Glomerular visceral epithelial cell (primary cell): ENCODE measurements around the gene SNX15.

Source experiments
- DNase-seq: peaks from one replicate; pipeline ENCODE4 v3.0.0-alpha.2; 2016; ENCODE audit errors: extremely low spot score

SNX15 gene

DNA sequence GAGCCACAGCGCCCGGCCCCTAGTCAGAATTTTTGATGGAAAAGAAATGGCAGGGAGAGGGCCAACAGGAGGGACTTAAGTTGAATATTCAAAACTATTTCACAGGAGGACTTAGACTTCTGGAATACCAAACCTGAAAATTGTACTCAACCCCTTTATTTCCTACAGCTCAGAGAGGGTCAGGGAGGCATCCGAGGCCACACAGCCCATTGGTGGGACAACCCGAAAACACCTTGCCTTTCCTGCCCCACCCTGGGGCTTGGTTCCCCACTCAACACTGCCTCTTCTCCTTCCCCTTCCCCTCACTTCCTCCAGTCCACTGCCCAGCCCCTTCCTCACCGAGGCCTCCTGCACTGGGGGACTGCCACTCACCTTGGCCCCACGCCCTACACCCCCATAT lies 29.8 kb downstream of the SNX15 start:
- no peak for DNase-seq

- no peak for DNase-seq
Measured at GRCh38 chr11:65057526-65057925, 30.3 kb downstream of the SNX15 start.

DNA sequence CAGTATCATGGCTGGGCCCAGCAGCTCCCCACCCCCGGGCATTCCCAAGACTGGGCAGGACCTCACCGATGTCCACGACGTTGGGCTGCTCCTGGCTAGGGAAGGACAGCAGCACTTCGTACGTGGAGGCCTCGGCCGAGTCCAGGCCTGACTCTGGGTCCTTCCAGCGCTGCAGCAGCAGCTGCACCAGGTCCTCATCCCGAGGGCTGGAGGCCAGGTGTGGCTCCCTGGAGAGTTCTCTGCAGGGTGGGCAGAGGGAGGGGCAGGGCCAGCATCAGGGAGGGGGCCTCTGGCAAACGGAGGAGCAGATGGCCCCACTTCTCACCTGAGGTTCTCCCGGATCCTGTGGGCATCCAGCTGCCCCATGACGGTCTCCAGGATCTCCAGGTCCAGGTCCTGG lies 30.8 kb downstream of the SNX15 start:
- no peak for DNase-seq

- no peak for DNase-seq
Measured at GRCh38 chr11:65058419-65059054, 31.3 kb downstream of the SNX15 start, which contains the start of gene NAALADL1. TSS of gene NAALADL1 (minus strand) at chr11:65058553. CDS start at chr11:65058521, 32 bp downstream.

GRCh38 chr11:65059523-65059922 lies 32.3 kb downstream of the SNX15 start:
- DNase-seq, result no peak

- DNase-seq, result no peak
Measured at GRCh38 chr11:65059959-65060824, 33.0 kb downstream of the SNX15 start.

- DNase-seq, result no peak
Measured at GRCh38 chr11:65060913-65061408, 33.7 kb downstream of the SNX15 start.

DNA sequence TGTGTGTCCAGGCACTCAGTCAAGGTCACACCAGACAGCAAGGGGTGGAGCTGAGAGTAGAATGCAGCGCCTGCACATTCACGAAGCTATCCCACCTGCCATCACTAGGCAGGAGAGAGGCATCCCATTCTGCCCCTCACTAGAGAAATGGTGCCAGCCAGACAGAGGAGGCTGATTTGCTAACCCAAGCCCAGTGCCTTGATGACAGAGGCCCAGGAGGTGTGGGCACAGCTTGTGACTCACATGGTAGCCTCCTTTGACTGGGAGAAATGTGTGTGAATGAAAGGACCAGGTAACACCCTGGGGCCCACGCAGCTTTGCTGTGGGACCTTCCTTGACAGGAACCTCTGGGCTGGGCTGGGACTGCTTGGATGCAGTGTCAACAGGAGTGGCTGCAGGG lies 36.3 kb downstream of the SNX15 start:
- DNase-seq, result no peak

DNA sequence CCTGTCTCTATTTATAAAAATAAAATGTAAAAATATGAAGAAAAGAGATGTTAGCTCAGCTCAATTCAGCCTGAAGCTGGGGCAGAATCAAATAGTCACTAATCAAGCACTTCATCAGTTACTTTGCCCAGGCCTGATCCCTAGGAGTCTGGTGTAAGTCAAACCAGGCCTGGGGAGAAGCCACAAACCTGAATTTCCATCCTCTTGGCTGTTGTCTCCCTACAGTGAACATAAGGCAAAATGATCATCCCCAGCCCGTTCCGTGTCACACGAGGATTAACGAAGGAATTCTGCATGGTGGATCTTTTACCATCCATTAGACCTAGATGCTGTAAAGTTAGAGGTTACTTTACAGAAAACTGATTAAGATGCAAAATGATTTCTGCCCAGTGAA lies 37.6 kb downstream of the SNX15 start:
- DNase-seq, result no peak

GRCh38 chr11:65065851-65066250 lies 38.6 kb downstream of the SNX15 start:
- DNase-seq, result no peak

- DNase-seq, result no peak
Measured at GRCh38 chr11:65066315-65066714, 39.1 kb downstream of the SNX15 start.

- no peak for DNase-seq
Measured at GRCh38 chr11:65066805-65067291, 39.6 kb downstream of the SNX15 start.

- DNase-seq, result no peak
Measured at GRCh38 chr11:65067446-65067845, 40.2 kb downstream of the SNX15 start.

- DNase-seq, result peak; percentile 30
Measured at GRCh38 chr11:65069217-65069616, 42.0 kb downstream of the SNX15 start.

DNA sequence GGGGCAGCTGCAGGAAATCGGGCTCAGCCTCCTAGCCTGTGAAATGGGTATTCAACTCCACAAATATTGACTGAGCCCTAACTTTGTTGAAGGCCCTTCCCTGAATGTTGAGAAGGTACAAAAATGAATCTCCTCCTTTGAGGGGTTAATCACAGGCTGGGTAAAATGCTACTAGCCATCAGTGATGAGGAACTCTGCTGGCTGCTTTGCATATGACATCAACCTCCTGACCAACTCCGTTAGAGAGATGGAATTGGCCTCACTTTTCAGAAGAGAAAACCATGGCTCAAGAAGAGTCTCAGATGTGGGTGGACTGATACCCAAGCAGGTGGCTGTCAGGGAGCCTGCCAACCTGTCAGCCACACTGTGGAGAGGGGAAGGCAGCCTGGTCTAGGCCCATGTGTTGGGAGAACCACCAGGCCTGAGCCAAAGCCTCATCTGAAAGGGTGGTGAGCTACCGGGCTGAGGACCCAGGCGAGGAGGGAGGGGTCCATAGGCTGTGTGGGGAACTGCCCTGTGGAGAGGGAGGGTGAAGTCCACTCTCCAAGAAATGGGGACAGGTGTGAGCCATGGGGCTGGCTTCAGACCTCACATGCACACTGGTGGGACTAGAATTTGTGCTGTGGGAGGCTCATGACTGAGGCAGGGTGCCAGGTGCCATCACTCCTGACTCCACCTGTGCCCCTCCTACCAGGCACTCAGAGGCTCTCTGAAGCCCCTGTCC lies 44.8 kb downstream of the SNX15 start:
- no peak for DNase-seq

DNA sequence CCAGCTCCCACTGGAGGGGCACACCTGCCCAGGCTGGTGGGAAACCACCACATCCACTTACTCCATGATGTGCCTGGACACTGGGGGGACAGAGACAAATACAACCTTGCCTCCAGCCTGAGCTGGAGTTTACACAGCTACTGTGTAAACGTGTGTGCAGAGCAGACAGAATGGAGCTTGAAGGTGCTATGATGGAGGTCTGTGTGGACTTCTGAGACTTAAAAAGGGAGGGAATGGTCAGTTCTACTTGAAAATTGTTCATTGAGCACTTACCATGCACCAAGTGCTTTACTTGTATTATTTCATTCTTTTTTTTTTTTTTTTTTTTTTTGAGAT lies 45.4 kb downstream of the SNX15 start:
- no peak for DNase-seq

GRCh38 chr11:65077451-65077850 lies 50.2 kb downstream of the SNX15 start:
- DNase-seq, result no peak

DNA sequence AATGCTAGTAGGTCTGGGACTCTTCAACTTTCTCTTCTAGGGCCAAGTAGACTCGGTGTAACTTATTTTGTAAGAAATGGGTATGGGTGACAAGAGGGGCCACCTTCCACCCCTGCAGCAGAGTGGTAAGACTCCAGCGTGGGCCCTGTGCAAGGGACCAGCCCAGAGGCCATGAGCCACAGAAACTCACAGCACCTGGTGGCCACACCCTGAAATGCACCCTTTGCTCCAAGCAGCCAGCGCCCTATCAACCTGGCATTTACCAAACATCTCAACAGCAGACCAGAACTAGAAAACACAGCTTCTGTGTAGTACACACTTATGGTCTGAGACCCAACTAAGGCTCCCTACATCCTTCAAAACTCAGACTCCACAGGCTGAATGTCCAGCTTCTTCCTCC lies 50.9 kb downstream of the SNX15 start:
- peak; percentile 40 for DNase-seq

DNA sequence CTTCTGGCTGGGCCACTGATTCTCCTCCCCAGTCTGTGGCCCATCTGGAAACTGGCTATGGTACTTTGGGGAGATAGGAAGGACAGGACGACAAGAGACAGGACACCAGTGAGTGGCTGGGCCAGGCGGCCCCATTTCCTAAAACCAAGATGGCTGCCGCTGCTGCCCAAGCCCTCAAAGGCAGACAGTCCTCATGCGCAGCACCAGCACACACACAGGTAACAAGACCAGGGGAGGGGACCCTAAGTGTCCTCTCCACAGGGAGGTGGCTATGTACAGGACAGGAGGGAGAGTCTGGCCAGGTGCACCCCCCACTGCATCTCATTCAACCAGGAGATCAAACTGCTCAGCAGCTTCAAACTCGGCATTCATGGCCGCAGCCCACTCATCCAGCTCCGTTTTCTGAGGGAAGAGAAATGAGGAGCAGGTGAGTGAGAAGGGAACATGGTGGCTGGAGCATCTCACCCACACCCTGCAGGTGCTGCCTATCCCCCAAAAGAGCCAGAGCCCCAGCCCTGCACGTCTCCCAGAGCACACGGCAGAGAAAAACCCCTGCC lies 51.6 kb downstream of the SNX15 start:
- DNase-seq, result no peak

DNA sequence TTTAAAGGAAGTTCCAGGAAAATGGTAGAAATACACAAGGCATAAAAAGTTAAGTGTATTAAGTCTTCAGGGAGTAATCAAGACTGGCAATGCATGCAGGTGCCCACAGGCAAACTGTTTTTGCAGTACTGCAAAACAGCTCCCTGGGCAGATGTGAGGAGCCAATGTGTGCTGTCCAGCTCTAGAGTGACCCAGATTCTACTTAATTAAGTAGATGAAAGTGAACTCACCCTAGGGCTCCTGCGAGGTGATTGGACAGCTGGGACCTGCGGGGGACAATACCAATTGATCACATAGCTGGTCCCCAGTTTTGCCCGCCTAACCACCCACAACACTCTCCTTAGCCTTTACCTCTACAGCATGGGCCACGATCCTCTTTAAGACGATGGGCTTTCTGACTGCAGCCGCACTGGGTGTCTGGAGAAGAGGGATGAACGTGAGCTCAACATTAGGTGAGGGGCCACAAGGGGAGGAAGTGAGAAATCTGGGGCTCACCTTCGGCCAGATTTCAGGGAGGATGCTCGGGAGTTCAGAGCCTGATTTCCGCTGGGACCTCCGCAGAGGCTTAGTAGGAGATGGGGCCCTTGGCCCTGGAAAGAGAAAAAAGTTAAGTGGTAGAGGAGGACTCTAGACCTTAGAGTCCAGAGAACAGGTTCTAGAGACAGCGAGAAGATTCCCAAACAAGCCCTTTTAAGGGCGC lies 56.0 kb downstream of the SNX15 start:
- DNase-seq, result peak; percentile 7

DNA sequence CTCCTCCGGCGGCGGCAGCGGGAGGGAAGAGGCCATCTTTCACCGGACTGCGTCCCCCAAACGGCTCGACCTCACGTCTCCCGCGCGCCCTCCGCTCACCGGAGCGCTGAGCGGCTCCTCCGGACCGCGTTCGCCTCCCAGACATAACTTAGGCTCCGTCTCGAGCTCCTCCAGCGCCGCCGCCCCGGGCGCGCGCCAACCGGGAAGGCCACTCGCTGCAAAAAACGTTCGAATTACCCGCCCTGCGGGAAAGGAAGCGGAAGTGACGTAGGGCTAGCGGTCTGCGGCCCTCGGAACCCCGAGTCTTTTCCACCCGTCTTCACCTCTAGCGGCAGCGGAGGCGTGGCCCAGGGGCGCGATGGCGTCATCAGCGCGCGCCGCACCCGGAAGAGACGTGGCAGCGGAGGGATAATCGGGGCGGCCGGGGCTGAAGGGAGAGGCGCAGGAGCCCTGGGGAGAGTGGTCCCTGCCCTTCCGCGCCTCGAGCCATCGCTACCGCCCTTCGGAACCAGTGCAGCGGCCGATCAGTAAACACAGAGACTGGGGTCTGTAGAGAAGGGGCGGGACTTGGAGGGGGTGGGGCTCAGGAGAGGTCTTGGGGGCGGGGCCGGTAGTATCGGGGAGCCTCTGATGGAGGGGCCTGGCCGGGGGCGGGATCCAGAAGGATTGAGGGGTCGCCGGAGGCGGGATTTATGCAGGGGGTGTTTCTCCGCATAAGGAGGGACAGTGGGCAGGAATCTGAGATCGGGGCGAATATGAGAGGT lies 56.8 kb downstream of the SNX15 start, which contains the start of the genes CDCA5 and ZFPL1:
CDCA5 (minus strand) TSS at position 207 of the 764 bp plus-strand sequence; CDS start at position 145, 62 bp downstream.
ZFPL1 (plus strand) TSS at position 389 of the 764 bp plus-strand sequence. CDS start 477 bp downstream, outside the sequence.
- peak; percentile 94 for DNase-seq
